ENCODE data around the gene ERAL1. TPM values are rescaled to one million over a fixed set of nuclear protein-coding genes. Genes with fewer than 3 reads are reported as not detected.
"Not testable (repeated sequence)": the region's sequence is repeated elsewhere in the genome, so short reads cannot be mapped to it uniquely, and the experiment has no call there.

ERAL1 gene
- total RNA-seq, 1 donor from 2014 or later = 27.6 TPM

DNA sequence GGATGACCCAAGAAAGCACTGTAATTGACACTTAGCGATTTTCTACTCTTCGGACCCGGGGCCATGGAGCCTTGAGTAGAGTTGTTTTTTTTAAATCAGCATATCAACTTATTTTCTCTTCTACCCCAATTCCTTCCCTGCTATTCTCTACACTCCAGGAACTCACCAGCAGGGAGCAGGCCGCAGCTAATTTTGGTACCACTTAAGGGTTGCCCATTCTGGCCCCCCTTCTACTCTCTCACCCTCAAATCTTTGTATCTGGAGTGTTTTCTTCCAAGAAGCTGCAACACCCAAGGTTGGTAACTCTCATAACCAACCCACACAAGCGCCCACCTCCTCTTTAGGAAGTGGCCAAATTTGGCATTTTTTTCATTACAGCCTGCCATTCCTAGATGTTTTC is 5.5 kb upstream of the ERAL1 start:
- DNase-seq (ENCODE audit: low read depth in 2 of 2) = peak in 1 of 2 donors; percentile 14

DNA sequence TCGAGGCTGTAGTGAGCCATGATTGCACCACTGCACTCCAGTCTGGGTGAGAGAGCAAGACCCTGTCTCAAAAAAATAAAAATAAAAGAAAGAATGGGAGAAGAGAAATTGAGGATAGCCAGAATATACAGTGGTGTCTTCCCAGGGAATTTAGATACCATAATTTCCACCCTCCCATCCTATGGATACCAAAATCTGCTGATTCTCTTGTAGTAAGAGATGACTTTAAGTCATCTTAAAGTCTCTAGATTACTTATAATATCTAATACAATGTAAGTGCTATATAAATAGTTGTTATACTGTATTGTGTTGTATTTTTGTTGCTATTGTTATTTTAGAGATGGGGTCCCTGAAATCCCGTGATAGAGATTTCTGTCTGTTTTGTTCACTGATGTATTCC is 1.5 kb upstream of the ERAL1 start:
- no peak for DNase-seq (ENCODE audit: low read depth in 2 of 2)

DNA sequence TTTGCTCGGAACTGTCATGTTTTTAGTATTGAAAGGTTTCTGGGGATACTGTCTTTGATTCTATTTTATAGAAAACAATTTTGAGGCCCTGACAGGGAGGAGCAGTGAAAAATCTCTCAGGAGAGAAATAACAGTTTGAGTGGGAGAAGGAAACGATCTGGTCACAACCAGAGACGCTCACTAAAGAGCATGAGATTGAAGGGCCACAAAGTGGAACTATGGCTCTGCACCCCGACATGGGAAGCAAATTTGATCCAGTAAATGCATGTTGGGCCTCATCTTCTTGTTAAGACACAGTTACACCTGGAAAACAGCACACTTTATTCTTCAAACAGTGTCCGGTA is 492 bp downstream of the ERAL1 start:
- DNase-seq (ENCODE audit: low read depth in 2 of 2) = no peak

DNA sequence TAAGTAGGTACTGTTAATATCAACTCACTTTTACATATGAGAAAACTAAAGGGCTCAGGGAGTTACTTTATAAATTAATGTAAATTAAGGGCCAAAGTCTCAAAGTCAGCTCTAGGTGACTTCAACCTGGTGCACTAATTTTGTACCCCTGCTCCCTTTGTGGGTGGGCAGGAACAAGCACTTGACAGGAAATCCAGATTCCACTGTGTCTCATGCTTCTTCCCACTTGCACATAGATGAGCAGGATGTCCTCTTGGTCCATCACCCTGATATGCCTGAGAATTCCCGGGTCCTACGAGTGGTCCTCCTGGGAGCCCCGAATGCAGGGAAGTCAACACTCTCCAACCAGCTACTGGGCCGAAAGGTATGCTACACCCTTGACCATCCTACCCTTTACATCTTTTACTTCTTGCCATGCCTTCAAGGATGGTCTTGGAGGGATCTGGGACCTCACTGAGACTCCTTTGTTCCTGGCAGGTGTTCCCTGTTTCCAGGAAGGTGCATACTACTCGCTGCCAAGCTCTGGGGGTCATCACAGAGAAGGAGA is 1.3 kb downstream of the ERAL1 start:
- DNase-seq (ENCODE audit: low read depth in 2 of 2) = no peak

DNA sequence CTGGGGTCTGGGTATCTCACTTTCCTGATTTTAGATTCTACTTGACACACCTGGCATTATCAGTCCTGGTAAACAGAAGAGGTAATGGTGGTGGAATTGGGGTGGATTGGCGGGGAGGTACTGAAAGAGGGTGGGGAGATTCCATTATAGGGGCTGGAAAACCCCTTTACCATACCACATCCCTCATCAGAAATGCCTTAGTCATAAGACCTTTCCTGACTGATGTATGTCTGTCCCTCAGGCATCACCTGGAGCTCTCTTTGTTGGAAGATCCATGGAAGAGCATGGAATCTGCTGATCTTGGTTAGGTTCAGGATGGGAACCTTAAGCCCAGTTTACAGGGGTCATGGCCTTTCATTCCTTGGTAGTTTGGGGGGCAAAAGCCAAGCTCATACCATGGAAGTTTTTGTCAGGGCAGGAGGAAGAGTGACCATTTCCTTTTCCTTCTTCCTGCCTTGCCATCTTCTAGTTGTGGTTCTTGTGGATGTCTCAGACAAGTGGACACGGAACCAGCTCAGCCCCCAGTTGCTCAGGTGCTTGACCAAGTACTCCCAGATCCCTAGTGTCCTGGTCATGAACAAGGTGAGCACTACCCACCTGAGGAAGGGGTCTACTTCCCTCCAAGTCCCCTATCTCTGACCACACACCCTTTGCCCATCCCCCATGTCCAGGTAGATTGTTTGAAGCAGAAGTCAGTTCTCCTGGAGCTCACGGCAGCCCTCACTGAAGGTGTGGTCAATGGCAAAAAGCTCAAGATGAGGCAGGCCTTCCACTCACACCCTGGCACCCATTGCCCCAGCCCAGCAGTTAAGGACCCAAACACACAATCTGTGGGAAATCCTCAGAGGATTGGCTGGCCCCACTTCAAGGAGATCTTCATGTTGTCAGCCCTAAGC is 3.3 kb downstream of the ERAL1 start:
- DNase-seq (ENCODE audit: low read depth in 2 of 2) = no peak

DNA sequence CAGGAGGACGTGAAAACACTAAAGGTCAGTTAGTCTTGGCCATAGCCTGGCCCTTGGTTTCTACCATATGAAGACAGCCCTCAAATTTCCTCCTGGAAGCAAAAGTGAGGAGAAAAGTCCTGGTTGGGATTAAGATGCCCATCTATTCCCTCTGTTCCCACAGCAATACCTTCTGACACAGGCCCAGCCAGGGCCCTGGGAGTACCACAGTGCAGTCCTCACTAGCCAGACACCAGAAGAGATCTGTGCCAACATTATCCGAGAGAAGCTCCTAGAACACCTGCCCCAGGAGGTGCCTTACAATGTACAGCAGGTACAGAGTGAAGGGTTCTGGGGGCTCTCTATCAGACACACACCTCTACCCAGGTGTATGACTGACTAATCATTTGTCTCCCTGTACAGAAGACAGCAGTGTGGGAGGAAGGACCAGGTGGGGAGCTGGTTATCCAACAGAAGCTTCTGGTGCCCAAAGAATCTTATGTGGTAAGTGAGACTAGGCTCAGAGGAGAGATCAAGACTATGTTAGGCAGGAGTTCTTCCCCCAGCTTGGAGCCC is 4.1 kb downstream of the ERAL1 start:
- DNase-seq (ENCODE audit: low read depth in 2 of 2) = no peak

DNA sequence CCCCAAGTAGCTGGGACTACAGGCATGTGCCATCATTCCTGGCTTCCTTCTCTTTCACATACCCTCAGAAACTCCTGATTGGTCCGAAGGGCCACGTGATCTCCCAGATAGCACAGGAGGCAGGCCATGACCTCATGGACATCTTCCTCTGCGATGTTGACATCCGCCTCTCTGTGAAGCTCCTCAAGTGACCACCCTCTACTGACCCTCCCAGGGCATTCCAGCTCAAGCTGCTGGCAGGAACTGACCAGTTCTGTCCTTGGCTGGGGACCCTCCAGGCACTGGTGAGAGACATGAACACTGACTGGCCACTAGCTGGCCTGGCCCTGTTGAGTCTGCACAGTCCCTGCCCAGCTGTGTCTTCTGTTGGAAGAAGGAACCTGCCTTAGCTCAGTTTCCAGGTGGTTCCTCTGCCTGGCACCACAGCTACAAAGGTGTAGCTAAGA is 5.6 kb downstream of the ERAL1 start:
- no peak for DNase-seq (ENCODE audit: low read depth in 2 of 2)

DNA sequence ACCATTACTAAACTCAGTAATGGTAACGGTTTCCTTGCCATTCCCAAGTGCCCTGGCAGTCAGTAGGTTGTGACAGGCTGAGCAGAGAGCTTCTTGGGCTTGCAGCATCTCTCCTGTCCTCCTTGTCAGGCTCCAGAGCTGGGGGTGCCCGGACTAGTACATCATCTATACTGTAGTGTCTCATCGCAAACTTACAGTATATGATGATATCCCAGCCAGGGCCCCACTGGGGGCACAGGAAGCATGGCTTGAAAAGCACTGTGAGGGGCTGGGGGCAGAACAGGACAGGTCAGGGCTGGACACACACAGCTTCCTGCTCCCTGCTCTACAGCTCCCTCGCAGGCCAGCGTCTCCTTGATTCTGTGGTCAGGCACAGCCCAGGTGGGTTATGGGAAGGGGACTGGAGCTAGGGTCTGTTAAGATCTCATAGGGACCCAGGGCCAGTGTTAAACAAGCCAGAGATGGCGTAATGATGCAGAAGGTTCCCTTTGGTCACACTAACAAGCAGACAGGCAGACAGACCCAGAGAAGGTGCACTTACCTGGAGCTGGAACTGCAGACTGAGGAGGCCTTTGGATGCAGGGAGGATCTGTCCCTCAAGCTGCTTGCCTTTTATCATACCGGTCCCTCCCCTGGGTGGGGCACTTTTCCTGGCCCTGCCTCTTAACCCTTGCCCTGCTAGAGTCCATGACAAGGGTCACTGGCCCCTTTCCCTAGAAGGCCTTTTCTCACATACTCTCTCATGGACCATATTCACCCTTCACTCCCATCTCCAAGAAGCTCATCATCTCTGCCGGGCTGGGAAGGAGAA is 6.8 kb downstream of the ERAL1 start:
- no peak for DNase-seq (ENCODE audit: low read depth in 2 of 2)

DNA sequence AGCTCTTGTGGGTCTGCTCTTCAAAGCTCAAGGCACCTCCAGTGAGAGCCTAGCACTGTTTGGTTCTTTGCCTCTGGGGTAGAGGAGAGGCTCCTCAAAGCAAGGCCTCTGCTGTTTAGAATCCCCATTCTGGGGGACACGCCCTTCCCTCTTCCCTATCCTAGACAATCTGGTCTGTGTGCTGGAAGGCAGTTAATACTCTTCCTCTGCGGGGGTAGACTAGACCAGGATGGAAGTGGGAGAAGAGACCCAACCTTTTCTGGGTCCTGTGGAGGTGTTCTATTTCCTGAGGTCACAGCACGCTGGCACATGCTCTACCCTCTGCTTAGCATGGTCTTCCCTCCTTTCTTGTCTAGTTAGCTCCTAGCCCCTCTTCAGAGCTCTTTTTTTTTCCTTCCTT is 7.7 kb downstream of the ERAL1 start:
- no peak for DNase-seq (ENCODE audit: low read depth in 2 of 2)

DNA sequence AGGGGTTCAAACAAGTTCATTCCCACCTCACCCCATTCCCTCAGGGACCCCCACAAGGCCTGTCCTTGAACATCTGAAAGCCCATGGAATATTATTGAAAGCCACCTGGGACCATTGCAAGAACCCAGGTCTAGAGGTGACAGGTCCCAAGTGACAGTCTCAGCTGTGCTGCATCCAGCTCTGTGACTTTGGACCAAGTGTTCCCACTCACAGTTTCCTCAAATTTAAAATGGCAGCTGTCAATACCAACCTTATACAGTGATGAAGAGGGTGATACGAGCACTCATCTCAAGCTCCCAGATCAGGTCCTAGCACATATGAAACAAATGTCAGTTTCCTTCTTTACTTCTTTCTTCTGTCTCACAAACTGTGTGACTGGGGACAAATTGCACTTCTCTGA is 9.1 kb downstream of the ERAL1 start:
- DNase-seq (ENCODE audit: low read depth in 2 of 2) = no peak

DNA sequence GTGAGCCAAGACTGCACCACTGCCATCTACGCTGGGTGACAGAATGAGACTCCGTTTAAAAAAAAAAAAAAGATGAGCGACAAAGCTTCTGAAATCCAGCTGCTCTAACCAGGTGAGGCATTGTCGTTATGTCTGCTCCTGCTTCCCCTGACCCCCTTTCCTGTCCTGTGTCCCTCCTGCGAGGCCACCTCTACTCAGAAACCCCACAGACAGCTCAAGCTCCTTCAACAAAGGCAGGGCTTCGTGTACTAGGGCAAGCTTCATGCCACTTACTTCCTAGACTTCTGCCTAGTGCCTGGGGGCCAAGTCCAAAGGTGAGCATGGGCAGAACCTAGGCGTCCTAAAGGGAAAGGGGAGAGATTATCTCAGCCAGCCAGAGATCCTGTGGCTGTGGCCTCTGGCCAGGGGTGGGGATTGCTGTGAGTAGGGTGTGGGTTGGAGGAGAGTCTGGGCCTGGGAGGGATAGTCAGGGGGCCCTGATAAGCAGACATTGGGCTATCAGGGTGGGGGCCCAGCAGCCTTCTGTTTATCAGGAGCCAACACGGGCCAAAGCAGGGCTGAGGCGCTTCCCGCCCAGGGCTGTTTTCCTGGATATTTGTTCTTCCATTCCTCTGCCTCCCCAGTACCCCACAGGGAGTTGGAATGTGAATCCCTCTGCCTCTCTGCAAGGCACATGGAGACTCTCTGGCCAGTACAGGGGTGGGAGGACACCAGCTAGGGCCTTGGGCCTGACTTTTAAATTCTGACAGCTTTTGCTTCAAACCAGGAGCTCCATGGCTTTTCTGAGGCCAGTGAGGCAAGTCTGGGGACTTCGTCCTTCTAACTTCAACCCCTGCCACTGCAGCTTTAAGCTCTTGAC is 10.4 kb downstream of the ERAL1 start:
- DNase-seq (ENCODE audit: low read depth in 2 of 2) = peak in 1 of 2 donors; percentile 23

DNA sequence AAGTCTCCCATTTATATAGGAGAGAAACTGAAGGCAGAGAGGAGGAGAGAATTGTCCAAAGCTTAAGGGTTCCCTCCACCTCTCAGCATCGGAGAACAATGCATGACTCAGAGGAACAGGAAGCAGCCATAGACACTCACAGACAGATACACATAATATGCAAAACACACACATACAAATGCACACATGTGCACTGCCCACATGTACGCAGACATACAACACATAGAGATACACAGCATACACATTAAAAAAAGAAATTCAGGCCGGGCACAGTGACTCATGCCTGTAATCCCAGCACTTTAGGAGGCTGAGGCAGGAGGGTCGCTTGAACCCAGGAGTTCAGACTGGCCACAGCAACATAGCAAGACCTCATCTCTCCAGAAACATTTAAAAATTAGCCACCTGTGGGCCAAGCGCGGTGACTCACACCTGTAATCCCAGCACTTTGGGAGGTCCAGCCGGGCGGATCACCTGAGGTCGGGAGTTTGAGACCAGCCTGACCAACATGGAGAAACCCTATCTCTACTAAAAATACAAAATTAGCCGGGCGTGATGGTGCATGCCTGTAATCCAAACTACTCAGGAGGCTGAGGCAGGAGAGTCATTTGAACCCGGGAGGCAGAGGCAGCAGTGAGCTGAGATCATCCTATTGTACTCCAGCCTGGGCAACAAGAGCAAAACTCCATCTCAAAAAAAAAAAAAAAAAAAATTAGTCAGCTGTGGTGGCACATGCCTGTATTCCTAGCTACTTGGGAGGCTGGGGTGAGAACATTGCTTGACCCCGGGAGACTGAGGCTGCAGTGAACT is 11.3 kb downstream of the ERAL1 start:
- peak in 1 of 2 donors; percentile 82 for DNase-seq (ENCODE audit: low read depth in 2 of 2)

DNA sequence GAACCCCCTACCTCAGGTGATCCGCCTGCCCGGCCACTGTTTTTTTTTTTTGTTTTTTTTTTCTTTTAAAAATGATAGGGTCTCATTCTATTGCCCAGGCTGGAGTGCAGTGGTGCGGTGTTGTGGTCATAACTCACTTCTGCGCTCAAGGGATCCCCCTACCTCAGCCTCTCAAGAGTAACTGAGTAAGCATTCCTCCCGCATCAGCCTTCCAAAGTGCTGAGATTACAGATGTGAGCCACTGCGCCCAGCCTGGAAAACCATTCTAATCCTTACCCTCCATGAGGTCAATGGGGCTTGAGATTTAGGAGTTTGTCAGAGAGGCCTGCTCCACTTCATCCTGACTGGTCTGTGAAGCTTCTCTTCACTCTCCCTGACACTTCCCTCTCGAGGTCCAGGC is 12.5 kb downstream of the ERAL1 start:
- DNase-seq (ENCODE audit: low read depth in 2 of 2) = no peak

DNA sequence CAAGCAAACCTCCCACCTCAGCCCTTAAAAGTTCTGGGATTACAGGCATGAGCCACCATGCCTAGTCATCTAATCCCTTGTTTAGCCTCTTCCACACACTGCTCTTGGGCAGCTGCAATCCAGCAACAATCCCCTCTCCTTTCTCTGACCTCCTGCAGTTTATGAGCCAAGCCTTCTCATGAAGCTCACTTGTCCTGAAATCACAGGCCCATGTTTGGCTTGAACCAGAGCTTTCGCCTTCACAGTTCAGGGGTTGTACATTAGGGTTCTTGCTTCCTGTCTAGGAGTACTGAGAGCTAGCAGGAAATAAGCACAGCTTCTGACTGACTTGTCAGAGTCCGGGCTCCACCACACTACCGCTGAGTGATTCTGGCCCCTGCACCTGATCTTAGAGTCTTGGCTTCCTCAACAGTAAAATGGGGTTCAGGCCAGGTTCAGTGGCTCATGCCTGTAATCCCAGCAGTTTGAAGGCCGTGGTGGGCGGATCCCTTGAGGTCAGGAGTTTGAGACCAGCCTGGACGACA is 16.3 kb downstream of the ERAL1 start:
- DNase-seq (ENCODE audit: low read depth in 2 of 2) = no peak

DNA sequence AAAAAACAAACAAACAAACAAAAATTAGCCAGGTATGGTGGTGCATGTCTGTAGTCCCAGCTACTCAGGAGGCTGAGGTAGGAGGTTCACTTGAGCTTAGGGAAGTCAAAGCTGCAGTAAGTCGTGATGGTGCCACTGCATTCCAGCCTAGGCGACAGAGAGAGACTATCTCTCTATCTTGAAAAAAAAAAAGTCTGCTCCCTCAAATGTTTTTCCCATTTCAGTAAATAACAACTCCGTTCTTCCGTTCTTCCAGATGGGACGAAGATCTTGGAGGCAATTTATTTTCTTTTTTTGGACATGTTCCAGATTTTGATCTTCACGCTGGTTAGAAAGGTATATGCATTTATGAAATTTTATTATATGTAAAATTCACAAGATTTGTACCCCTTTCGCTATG is 19.0 kb downstream of the ERAL1 start:
- no peak for DNase-seq (ENCODE audit: low read depth in 2 of 2)

DNA sequence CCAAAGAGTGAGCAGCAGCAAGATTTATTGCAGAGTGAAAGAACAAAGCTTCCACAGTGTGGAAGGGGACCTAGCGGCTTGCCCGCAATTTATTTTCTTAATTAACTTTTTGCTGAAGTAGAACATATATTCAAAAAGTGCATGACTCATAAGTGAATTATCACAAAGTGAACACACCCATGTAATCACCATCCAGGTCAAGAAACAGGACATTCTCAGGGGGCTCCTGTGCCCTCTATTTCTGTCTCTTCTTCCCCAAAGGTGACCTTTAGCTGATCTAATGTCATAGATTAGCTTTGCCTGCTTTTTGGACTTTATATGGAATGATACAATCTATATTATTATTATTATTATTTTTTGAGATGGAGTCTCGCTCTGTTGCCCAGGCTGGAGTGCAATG is 19.9 kb downstream of the ERAL1 start:
- DNase-seq (ENCODE audit: low read depth in 2 of 2) = no peak

DNA sequence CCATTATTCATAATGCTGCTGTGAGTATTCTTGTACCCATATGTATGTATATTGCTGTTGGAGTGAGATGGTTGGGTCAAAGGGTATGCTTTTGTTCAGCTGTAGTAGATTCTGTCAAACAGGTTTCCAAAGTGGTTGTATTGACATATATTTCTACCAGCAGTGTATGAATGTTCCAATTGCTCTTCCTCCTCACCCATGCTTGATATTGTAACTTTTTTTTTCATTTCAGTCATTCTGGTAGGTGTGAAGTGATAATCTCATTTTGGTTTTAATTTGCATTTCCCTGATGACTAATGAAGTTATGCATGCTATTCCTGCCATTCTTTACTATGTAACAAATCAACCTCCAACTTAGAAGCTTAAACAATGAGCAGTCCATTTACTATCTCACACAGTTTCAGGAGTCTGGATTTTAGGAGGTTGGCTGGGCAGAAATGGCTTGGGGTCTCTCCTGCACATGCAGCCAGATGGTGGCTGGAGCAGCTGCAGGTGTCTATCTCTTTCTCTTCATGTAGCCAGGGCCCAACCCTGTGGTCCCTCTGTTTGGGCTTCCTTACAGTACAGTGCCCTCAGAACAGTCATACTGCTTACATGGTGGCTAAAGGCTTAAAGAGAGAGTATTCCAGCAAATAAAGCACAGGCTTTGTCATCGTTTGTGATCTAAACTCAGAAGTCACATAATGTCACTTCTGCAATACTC is 21.2 kb downstream of the ERAL1 start:
- no peak for DNase-seq (ENCODE audit: low read depth in 2 of 2)

DNA sequence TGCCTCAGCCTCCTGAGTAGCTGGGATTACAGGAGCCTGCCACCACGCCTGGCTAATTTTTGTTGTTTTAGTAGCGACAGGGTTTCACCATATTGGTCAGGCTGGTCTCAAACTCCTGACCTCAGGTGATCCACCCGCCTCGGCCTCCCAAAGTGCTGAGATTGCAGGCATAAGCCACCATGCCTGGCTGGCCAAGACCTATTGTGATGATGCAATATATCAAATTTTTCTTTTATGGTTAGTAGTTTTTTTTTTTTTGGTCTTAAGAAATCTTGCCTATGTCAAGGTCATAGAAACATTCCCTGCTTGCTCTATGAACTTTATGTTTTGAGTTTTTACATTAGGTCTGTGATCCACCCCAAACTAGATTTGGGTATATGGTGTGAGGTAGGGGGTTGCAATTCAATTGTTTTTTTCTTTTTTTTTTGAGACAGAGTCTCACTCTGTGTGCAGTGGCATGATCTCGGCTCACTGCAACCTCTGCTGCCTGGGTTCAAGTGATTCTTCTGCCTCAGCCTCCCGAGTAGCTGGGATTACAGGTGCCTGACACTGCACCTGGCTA is 22.4 kb downstream of the ERAL1 start:
- DNase-seq (ENCODE audit: low read depth in 2 of 2) = not testable (repeated sequence)

Measured in dermis microvascular lymphatic vessel endothelial cell (primary cell).